Glomerular visceral epithelial cell (primary cell): ENCODE results near the gene C6orf47.
"Not testable (repeated sequence)": the region's sequence is repeated elsewhere in the genome, so short reads cannot be mapped to it uniquely, and the experiment has no call there.

Experiments used
- DNase-seq: peaks from one replicate; pipeline ENCODE4 v3.0.0-alpha.2; 2016; ENCODE audit errors: extremely low spot score

The C6orf47 gene

GRCh38 chr6:31660381-31661261 lies at the start of gene C6orf47:
Gene C6orf47 (minus strand): TSS chr6:31660778. CDS start chr6:31659947, 831 bp downstream.
- DNase-seq, result peak; percentile 84

- DNase-seq, result not testable (repeated sequence)
Observed at GRCh38 chr6:31709157-31709556, 48.6 kb upstream of the C6orf47 start.

- DNase-seq, result no peak
Observed at GRCh38 chr6:31708224-31708623, 47.6 kb upstream of the C6orf47 start.

GRCh38 chr6:31707701-31708100 lies 47.1 kb upstream of the C6orf47 start:
- no peak for DNase-seq

- no peak for DNase-seq
Observed at GRCh38 chr6:31706599-31706998, 46.0 kb upstream of the C6orf47 start, which contains the start of gene LY6G6F. Gene LY6G6F (plus strand): TSS chr6:31706866. CDS start chr6:31706907, 41 bp downstream.

GRCh38 chr6:31705931-31706330 lies 45.4 kb upstream of the C6orf47 start:
- DNase-seq, result no peak

GRCh38 chr6:31702819-31703716 lies 42.5 kb upstream of the C6orf47 start, which contains the start of gene ABHD16A:
Gene ABHD16A (minus strand): TSS chr6:31703324. CDS start chr6:31703281, 43 bp downstream.
- DNase-seq, result peak; percentile 97

- DNase-seq, result no peak
Observed at GRCh38 chr6:31702405-31702818, 41.8 kb upstream of the C6orf47 start.

- no peak for DNase-seq
Observed at GRCh38 chr6:31701666-31702404, 41.3 kb upstream of the C6orf47 start.

- DNase-seq, result no peak
Observed at GRCh38 chr6:31700740-31701401, 40.3 kb upstream of the C6orf47 start.

GRCh38 chr6:31697555-31697954 lies 37.0 kb upstream of the C6orf47 start:
- DNase-seq, result no peak

GRCh38 chr6:31693535-31693934 lies 33.0 kb upstream of the C6orf47 start:
- no peak for DNase-seq

GRCh38 chr6:31692886-31693285 lies 32.3 kb upstream of the C6orf47 start:
- no peak for DNase-seq

GRCh38 chr6:31692353-31692752 lies 31.8 kb upstream of the C6orf47 start:
- DNase-seq, result no peak

GRCh38 chr6:31691564-31692108 lies 31.1 kb upstream of the C6orf47 start:
- DNase-seq, result no peak

GRCh38 chr6:31691078-31691463 lies 30.5 kb upstream of the C6orf47 start:
- no peak for DNase-seq

GRCh38 chr6:31690231-31691077 lies 29.9 kb upstream of the C6orf47 start:
- no peak for DNase-seq

GRCh38 chr6:31689249-31690110 lies 28.9 kb upstream of the C6orf47 start:
- DNase-seq, result no peak
